Measurements from ENCODE around the gene MAP6D1.

DNA sequence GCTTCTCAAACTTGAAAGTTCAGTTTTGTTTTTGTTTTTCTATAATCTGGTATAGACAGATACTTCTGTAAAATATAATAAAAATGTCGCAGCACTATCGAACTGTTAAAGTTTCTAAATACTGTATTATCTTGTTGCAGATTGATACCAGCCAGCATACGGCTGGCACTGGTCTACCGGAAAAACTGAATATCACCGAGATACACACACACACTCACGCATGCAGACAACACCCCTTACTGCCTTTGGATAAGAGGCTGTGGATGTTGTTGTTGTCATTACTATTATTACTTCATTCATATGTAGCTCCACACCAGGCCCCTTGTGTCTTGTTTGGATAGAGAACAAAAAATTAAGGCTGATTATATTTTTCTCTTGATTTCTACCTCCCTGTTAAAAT is 32.4 kb downstream of the MAP6D1 start:
- TF ChIP-seq POLR2AphosphoS5 (IDR thresholded peaks at IDR 0.05; ENCODE audit: low read depth, low read length), result no peak
- TF ChIP-seq PAX5 (IDR thresholded peaks at IDR 0.05; ENCODE audit: insufficient read depth, low read length, severe bottlenecking), result no peak
- TF ChIP-seq POLR2A (IDR thresholded peaks at IDR 0.05; ENCODE audit: low read depth, low read length), result no peak
- TF ChIP-seq TAF1 (IDR thresholded peaks at IDR 0.05; ENCODE audit: low read depth, low read length), result no peak
